A549 (cell line): Measurements from ENCODE around the gene SH2D1B. TPM values are rescaled to one million over a fixed set of nuclear protein-coding genes. Genes with fewer than 3 reads are reported as not detected.

Experiments
- ATAC-seq, 2 experiments: fragments of 200-7000 bp in 1 of 2; fragments of >200 bp in 1 of 2; cut with Nextera tagmentation in 1 of 2; cut with Tn5 transposase in 1 of 2; 3 replicates each; pipeline versions ENCODE4 v1.8.0 to v1.9.1; 2018 to 2020; ENCODE audit warnings: mild to moderate bottlenecking in 1 of 2, moderate library complexity in 1 of 2
- CTCF ChIA-PET: fragments of 300-600 bp; sonication (Branson Sonifier 250); formaldehyde crosslinking; extraction: SDS; loops from one replicate; lab custom pipeline; 2021; ENCODE audit warnings: antibody characterized with exemption, inconsistent platforms; lab: Yijun Ruan, JAX
- POLR2A ChIA-PET: fragments of 350-600 bp; formaldehyde crosslinking; extraction: SDS; loops from one replicate; lab custom pipeline; 2021; ENCODE audit warnings: antibody characterized with exemption, inconsistent platforms; lab: Yijun Ruan, JAX
- DNase-seq, 2 experiments: peaks; one replicate each; pipeline versions ENCODE4 v3.0.0 to v3.0.0-alpha.2; 2011 to 2016; ENCODE audit warnings: low read depth in 1 of 2, low spot score in 1 of 2
- FAIRE-seq: peaks from 2 replicates; lab custom pipeline; 2011; peaks lifted over from hg19 to GRCh38; lab: Jason Lieb, UNC
- H3K27ac ChIP-seq, 2 experiments: fragments of >200 bp; sonication (Bioruptor Twin); formaldehyde crosslinking; 3 replicates each; pipeline ENCODE4 v1.5.1; 2016 to 2017
- H3K4me1 ChIP-seq: fragments of >200 bp; sonication (Bioruptor Twin); formaldehyde crosslinking; 3 replicates; pipeline ENCODE4 v1.6.1; 2016
- H3K4me2 ChIP-seq: fragments of >200 bp; sonication (Bioruptor Twin); formaldehyde crosslinking; 3 replicates; pipeline ENCODE4 v1.6.1; 2016
- H3K4me3 ChIP-seq: fragments of >200 bp; sonication (Bioruptor Twin); formaldehyde crosslinking; 3 replicates; pipeline ENCODE4 v1.5.1; 2016
- H3K9me3 ChIP-seq: fragments of >200 bp; sonication (Bioruptor Twin); formaldehyde crosslinking; 3 replicates; pipeline ENCODE4 v1.6.1; 2016
- BHLHE40 ChIP-seq: IDR thresholded peaks from 2 replicates; pipeline ENCODE4 v1.6.1; 2012; ENCODE audit warnings: low read depth, low read length, inconsistent platforms
- CBX8 ChIP-seq: fragments of 200-600 bp; sonication (generic); IDR thresholded peaks from 2 replicates; pipeline ENCODE4 v1.6.1; 2016
- CEBPB ChIP-seq, 2 experiments: fragments of >200 bp in 1 of 2; sonication (Bioruptor Twin) in 1 of 2; formaldehyde crosslinking in 1 of 2; IDR thresholded peaks; 2 replicates each; pipeline ENCODE4 v1.6.1; 2012 to 2016
- EP300 ChIP-seq, 2 experiments: fragments of >200 bp; sonication (Bioruptor Twin); formaldehyde crosslinking; IDR thresholded peaks; 2 replicates in 1 of 2; 3 replicates in 1 of 2; pipeline ENCODE4 v1.6.1; 2016 to 2017
- HOXA7 ChIP-seq: fragments of 250-450 bp; sonication (Bioruptor Pico); IDR thresholded peaks from 2 replicates; pipeline ENCODE4 v1.5.0; 2020; ENCODE audit warnings: mild to moderate bottlenecking, moderate library complexity
- NPAS2 ChIP-seq: fragments of 250-450 bp; sonication (Bioruptor Pico); IDR thresholded peaks from 2 replicates; pipeline ENCODE4 v1.8.0; 2022; ENCODE audit warnings: mild to moderate bottlenecking, moderate library complexity, borderline replicate concordance
- RNF2 ChIP-seq: fragments of 200-600 bp; sonication (generic); IDR thresholded peaks from 2 replicates; pipeline ENCODE4 v1.6.1; 2016; ENCODE audit warnings: low read depth, mild to moderate bottlenecking, antibody characterized with exemption, moderate library complexity, borderline replicate concordance
- SMC3 ChIP-seq: fragments of >200 bp; sonication (Bioruptor Twin); formaldehyde crosslinking; IDR thresholded peaks from 3 replicates; pipeline ENCODE4 v1.6.1; 2018; ENCODE audit warnings: inconsistent platforms
- ZNF302 ChIP-seq: fragments of 250-450 bp; sonication (Bioruptor Pico); IDR thresholded peaks from 2 replicates; pipeline ENCODE4 v1.9.0; 2021; ENCODE audit warnings: inconsistent platforms, mild to moderate bottlenecking, moderate library complexity
- WGBS: methylation state at CpG from one replicate; pipeline ENCODE4 v1.1.6; 2017; ENCODE audit errors: missing lambda C conversion rate; 5-methylcytosine and 5-hydroxymethylcytosine counted together
- polyA plus RNA-seq, 4 experiments: library from polyadenylated mRNA; depleted of rRNA in 3 of 4; stranded (reverse); fragments of >200 nt; fragmentation: RNase III in 1 of 4; extraction: RNeasy Plus Mini Kit Qiagen cat#74134 plus additional on column Dnase treatment in 1 of 4; gene quantifications; 2 replicates in 3 of 4; 3 replicates in 1 of 4; pipeline ENCODE4 v1.2.3, GENCODE V29; 2011 to 2017
- TF ChIP-seq, protein P1 (sequence below): fragments of 250-450 bp; sonication (Bioruptor Pico); IDR thresholded peaks from 2 replicates; pipeline ENCODE4 v1.5.0; 2021; ENCODE audit warnings: mild to moderate bottlenecking, moderate library complexity, borderline replicate concordance
- TF ChIP-seq, protein P2 (sequence below): IDR thresholded peaks from 2 replicates; pipeline ENCODE4 v1.6.1; 2012
- TF ChIP-seq, protein P3 (sequence below): fragments of 450-650 bp; IDR thresholded peaks from 2 replicates; pipeline ENCODE4 v1.6.1; 2014; ENCODE audit warnings: antibody characterized with exemption
- TF ChIP-seq, protein P4 (sequence below): fragments of >200 bp; sonication (Bioruptor Twin); formaldehyde crosslinking; IDR thresholded peaks from 2 replicates; pipeline ENCODE4 v1.6.1; 2016
- TF ChIP-seq, protein P5 (sequence below): fragments of >200 bp; sonication (Bioruptor Twin); formaldehyde crosslinking; IDR thresholded peaks from 3 replicates; pipeline ENCODE4 v1.5.1; 2016
- TF ChIP-seq, protein P6 (sequence below): fragments of >200 bp; sonication (Bioruptor Twin); formaldehyde crosslinking; IDR thresholded peaks from 3 replicates; pipeline ENCODE4 v1.6.1; 2016

SH2D1B gene
- polyA plus RNA-seq, 2 of the 4 experiments (the other 2 are of a cell fraction): 0.04 TPM; not detected in 1

DNA sequence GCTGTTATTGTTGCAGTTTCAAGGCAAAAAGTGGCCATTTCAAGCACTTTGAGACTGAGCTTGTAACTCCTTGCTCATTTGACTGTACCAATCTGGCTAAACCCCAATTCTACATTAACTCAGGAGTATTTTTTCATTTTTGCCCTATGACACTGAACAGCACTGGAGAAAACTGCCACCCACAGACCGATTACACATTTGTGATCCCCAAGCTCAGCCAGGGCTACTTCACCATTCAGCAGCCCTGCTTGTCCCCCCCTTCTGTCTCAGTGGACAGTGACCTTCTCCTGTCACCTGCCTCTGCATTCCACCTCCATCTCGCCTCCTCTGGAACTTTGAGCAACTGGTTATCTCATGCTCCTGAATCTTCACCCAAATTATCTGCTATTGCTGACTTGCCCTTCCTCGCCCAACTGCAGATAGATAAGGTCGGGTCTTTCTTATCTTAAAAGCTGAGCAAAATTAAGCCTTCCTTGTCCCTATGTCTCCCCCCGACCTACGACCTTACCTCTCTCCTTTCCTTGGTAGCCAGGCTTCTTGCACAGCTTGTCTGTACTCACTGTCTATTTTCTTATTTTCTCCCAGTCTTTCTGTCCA, 60.6 kb downstream of the SH2D1B start:
- ChIA-PET CTCF (no interaction called here), POLR2A (no interaction called here)
- no peak overlapping the region for H3K4me3 ChIP-seq
- ATAC-seq (no peak), DNase-seq (no peak), FAIRE-seq (no peak)
- H3K4me2 ChIP-seq: no peak overlapping the region
- no peaks in the 10 kb centered on the region for H3K9me3 ChIP-seq
- peaks cover 12% of the 10 kb centered on the region for H3K4me1 ChIP-seq
- no peak for TF ChIP-seq CEBPB (IDR thresholded peaks at IDR 0.05)
- TF ChIP-seq SMC3: no peak
- no peak for TF ChIP-seq HOXA7 (CRISPR knock-in tag)
- 60% methylated on average over 6 of the region's 6 CpGs for WGBS
- no peak overlapping the region for H3K27ac ChIP-seq

DNA sequence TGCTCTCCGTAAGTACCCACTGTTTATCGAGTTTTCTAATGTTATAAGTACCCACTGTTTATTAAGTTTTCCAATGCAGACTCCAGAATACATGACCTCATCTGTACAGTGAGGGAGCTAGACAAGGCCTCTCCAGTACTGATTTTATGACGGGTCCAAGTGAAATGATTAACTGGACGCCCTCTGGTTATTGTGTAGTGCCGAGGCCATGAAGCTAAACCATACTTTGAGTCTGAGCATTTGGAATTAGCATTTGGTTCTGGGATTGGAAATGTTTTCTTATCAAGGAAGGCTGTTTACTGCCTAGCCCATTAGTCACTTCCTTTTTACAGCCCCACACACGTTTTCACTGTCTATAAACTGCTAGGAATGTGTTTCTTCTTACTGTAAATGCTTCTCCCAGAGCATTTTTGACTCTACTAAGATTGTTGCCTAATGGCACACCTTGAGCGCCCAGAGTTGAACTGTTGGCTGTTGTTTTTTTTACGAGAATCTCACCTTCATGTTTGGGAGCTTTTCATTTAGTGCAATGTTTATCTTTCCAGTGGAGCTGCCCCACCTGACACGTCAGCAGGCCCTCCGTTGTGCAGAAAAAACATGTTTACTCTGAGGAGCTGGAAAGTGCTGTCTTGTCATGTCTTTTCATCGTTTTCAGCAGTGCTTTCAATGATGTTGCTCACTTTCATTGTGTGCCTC, 62.2 kb downstream of the SH2D1B start:
- no peak overlapping the region for H3K4me3 ChIP-seq
- CTCF ChIA-PET: interaction anchor here (0.6 to 1.0 kb wide), 4 partner anchors 10 to 294 kb away, joined by 3 to 7 read pairs (median 4); no protein-coding TSS in a partner anchor
- WGBS: 22% methylated on average over 11 of the region's 11 CpGs

DNA sequence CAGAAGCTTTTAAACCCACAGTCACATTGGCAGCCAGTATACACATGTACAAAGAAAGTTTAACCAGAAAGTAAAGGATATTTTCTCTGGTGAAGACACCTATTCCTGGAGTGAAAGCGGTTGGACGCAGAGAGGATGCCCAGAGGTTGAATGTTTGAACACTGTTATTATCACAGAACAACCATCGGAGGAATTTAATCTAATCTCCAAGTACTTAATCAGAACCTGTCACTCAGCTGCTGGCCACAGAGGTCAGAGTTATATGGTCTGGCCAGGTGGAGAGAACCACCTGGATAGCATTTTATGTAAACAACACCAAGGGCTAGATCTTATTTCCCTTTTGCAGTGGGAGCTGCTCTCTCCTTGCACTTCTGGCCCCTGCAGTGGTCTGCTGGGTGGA, 64.7 kb downstream of the SH2D1B start:
- DNase-seq (no peak), FAIRE-seq (no peak), ATAC-seq (no peak)
- CTCF ChIA-PET: no interaction called here
- WGBS: 61% methylated on average over 3 of the region's 3 CpGs
- TF ChIP-seq NPAS2 (CRISPR knock-in tag): no peak
- TF ChIP-seq RNF2: no peak
- TF ChIP-seq, protein P1, sequence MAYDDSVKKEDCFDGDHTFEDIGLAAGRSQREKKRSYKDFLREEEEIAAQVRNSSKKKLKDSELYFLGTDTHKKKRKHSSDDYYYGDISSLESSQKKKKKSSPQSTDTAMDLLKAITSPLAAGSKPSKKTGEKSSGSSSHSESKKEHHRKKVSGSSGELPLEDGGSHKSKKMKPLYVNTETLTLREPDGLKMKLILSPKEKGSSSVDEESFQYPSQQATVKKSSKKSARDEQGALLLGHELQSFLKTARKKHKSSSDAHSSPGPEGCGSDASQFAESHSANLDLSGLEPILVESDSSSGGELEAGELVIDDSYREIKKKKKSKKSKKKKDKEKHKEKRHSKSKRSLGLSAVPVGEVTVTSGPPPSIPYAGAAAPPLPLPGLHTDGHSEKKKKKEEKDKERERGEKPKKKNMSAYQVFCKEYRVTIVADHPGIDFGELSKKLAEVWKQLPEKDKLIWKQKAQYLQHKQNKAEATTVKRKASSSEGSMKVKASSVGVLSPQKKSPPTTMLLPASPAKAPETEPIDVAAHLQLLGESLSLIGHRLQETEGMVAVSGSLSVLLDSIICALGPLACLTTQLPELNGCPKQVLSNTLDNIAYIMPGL (CRISPR knock-in tag): no peak
- TF ChIP-seq, protein P2, sequence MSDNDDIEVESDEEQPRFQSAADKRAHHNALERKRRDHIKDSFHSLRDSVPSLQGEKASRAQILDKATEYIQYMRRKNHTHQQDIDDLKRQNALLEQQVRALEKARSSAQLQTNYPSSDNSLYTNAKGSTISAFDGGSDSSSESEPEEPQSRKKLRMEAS: no peak
- TF ChIP-seq EP300 (IDR thresholded peaks at IDR 0.05): no peak
- TF ChIP-seq, protein P3, sequence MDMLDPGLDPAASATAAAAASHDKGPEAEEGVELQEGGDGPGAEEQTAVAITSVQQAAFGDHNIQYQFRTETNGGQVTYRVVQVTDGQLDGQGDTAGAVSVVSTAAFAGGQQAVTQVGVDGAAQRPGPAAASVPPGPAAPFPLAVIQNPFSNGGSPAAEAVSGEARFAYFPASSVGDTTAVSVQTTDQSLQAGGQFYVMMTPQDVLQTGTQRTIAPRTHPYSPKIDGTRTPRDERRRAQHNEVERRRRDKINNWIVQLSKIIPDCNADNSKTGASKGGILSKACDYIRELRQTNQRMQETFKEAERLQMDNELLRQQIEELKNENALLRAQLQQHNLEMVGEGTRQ: no peak
- H3K4me3 ChIP-seq: no peak overlapping the region
- POLR2A ChIA-PET: no interaction called here
- no peaks in the 10 kb centered on the region for H3K9me3 ChIP-seq
- no peak overlapping the region for H3K4me2 ChIP-seq
- H3K4me1 ChIP-seq: peaks cover 12% of the 10 kb centered on the region
- H3K27ac ChIP-seq: no peak overlapping the region

More for the DNA sequence above, 62.2 kb downstream of the SH2D1B start:
- peak; percentile 33 to 64 for DNase-seq
- H3K4me1 ChIP-seq: peaks cover 12% of the 10 kb centered on the region
- H3K27ac ChIP-seq: peak overlapping the region; percentile 40 to 52; a peak in 5 of 6 replicates
- peak; percentile 44 to 68; a peak in 4 of 6 replicates for ATAC-seq
- peak overlapping the region; percentile 50 for H3K4me2 ChIP-seq
- TF ChIP-seq BHLHE40 (no peak), ZNF302 (CRISPR knock-in tag) (no peak), CBX8 (no peak)
- TF ChIP-seq, protein P4, sequence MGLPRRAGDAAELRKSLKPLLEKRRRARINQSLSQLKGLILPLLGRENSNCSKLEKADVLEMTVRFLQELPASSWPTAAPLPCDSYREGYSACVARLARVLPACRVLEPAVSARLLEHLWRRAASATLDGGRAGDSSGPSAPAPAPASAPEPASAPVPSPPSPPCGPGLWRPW: no peak
- TF ChIP-seq, protein P5, sequence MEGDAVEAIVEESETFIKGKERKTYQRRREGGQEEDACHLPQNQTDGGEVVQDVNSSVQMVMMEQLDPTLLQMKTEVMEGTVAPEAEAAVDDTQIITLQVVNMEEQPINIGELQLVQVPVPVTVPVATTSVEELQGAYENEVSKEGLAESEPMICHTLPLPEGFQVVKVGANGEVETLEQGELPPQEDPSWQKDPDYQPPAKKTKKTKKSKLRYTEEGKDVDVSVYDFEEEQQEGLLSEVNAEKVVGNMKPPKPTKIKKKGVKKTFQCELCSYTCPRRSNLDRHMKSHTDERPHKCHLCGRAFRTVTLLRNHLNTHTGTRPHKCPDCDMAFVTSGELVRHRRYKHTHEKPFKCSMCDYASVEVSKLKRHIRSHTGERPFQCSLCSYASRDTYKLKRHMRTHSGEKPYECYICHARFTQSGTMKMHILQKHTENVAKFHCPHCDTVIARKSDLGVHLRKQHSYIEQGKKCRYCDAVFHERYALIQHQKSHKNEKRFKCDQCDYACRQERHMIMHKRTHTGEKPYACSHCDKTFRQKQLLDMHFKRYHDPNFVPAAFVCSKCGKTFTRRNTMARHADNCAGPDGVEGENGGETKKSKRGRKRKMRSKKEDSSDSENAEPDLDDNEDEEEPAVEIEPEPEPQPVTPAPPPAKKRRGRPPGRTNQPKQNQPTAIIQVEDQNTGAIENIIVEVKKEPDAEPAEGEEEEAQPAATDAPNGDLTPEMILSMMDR: no peak
- TF ChIP-seq, protein P6, sequence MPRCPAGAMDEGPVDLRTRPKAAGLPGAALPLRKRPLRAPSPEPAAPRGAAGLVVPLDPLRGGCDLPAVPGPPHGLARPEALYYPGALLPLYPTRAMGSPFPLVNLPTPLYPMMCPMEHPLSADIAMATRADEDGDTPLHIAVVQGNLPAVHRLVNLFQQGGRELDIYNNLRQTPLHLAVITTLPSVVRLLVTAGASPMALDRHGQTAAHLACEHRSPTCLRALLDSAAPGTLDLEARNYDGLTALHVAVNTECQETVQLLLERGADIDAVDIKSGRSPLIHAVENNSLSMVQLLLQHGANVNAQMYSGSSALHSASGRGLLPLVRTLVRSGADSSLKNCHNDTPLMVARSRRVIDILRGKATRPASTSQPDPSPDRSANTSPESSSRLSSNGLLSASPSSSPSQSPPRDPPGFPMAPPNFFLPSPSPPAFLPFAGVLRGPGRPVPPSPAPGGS: no peak
- FAIRE-seq: no peak
- POLR2A ChIA-PET: no interaction called here
- H3K9me3 ChIP-seq: no peaks in the 10 kb centered on the region

Other genes starting within 250 kb of the SH2D1B start
- gene SPATA46, start 35.3 kb downstream of the SH2D1B start, polyA plus RNA-seq (2011; rRNA removed): not detected in 2 replicates
- gene SPATA46, start 35.3 kb downstream of the SH2D1B start, polyA plus RNA-seq (2017; fragmentation: RNase III; extraction: RNeasy Plus Mini Kit Qiagen cat#74134 plus additional on column Dnase treatment): not detected in 3 replicates
- gene C1orf226, start 30.4 kb downstream of the SH2D1B start, polyA plus RNA-seq (2011; rRNA removed): 0.37 and 0.56 TPM in 2 replicates
- gene C1orf226, start 30.4 kb downstream of the SH2D1B start, polyA plus RNA-seq (2017; fragmentation: RNase III; extraction: RNeasy Plus Mini Kit Qiagen cat#74134 plus additional on column Dnase treatment): 0.32 to 0.38 TPM (median 0.33 TPM) in 3 replicates
- gene UHMK1, start 85.7 kb upstream of the SH2D1B start, polyA plus RNA-seq (2011; rRNA removed): 33.0 and 42.2 TPM in 2 replicates
- 20.2 to 21.7 TPM (median 21.0 TPM) in 3 replicates for gene UHMK1, start 85.7 kb upstream of the SH2D1B start, polyA plus RNA-seq (2017; fragmentation: RNase III; extraction: RNeasy Plus Mini Kit Qiagen cat#74134 plus additional on column Dnase treatment)
- 22.8 and 25.3 TPM in 2 replicates for gene UAP1, start 149.6 kb upstream of the SH2D1B start, polyA plus RNA-seq (2011; rRNA removed)
- gene UAP1, start 149.6 kb upstream of the SH2D1B start, polyA plus RNA-seq (2017; fragmentation: RNase III; extraction: RNeasy Plus Mini Kit Qiagen cat#74134 plus additional on column Dnase treatment): 19.8 to 21.5 TPM (median 19.8 TPM) in 3 replicates
- 0.46 and 0.49 TPM in 2 replicates for gene DDR2, start 220.3 kb upstream of the SH2D1B start, polyA plus RNA-seq (2011; rRNA removed)
- gene DDR2, start 220.3 kb upstream of the SH2D1B start, polyA plus RNA-seq (2017; fragmentation: RNase III; extraction: RNeasy Plus Mini Kit Qiagen cat#74134 plus additional on column Dnase treatment): 0.12 to 0.14 TPM (median 0.14 TPM) in 3 replicates